ENCODE data around the gene MYO3B.
"Not testable (repeated sequence)": the region's sequence is repeated elsewhere in the genome, so short reads cannot be mapped to it uniquely, and the experiment has no call there.

DNA sequence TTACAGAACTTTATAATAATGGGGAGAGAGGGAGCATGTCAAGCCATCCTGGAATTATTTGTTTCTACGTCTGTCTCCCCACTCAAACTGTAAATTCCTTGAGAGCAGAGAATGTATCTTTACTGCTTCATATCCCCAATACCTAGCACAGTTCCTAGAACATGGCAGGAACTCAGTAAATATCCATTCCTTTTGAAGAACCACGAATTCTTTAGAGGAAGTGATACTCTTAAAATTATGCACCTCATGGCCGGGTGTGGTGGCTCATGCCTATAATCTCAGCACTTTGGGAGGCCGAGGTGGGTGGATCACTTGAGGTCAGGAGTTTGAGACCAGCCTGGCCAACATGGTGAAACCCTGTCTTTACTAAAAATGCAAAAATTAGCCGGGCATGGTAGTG, 171.3 kb downstream of the MYO3B start:
- TF ChIP-seq, protein P1, sequence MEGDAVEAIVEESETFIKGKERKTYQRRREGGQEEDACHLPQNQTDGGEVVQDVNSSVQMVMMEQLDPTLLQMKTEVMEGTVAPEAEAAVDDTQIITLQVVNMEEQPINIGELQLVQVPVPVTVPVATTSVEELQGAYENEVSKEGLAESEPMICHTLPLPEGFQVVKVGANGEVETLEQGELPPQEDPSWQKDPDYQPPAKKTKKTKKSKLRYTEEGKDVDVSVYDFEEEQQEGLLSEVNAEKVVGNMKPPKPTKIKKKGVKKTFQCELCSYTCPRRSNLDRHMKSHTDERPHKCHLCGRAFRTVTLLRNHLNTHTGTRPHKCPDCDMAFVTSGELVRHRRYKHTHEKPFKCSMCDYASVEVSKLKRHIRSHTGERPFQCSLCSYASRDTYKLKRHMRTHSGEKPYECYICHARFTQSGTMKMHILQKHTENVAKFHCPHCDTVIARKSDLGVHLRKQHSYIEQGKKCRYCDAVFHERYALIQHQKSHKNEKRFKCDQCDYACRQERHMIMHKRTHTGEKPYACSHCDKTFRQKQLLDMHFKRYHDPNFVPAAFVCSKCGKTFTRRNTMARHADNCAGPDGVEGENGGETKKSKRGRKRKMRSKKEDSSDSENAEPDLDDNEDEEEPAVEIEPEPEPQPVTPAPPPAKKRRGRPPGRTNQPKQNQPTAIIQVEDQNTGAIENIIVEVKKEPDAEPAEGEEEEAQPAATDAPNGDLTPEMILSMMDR (IDR thresholded peaks at IDR 0.05), result not testable (repeated sequence)
- TF ChIP-seq ZFX (IDR thresholded peaks at IDR 0.05; ENCODE audit: borderline replicate concordance), result not testable (repeated sequence)
